Duodenal mucosa (tissue), 2 donors: ENCODE results near the gene C1orf122.
"Not testable (repeated sequence)": the region's sequence is repeated elsewhere in the genome, so short reads cannot be mapped to it uniquely, and the experiment has no call there.

Experiments
- H3K27ac ChIP-seq: one replicate; pipeline ENCODE4 v1.7.0; 2013; ENCODE audit warnings: low read depth, low read length
- H3K27me3 ChIP-seq, 2 donors: one replicate each; pipeline ENCODE4 v1.7.0; 2013; ENCODE audit warnings: low read length in 2 of 2, control low read depth in 1 of 2; ENCODE audit not compliant: insufficient read depth in 2 of 2, control insufficient read depth in 1 of 2
- H3K36me3 ChIP-seq, 2 donors: one replicate each; pipeline ENCODE4 v1.7.0; 2013; ENCODE audit warnings: low read length in 2 of 2, control low read depth in 1 of 2; ENCODE audit not compliant: insufficient read depth in 2 of 2, control insufficient read depth in 1 of 2
- H3K4me1 ChIP-seq, 2 donors: one replicate each; pipeline ENCODE4 v1.7.0; 2013; ENCODE audit warnings: low read length in 2 of 2, control low read depth in 1 of 2; ENCODE audit not compliant: insufficient read depth in 2 of 2, control insufficient read depth in 1 of 2
- H3K4me3 ChIP-seq, 2 donors: one replicate each; pipeline ENCODE4 v1.7.0; 2013; ENCODE audit warnings: low read length in 2 of 2, low read depth in 1 of 2
- H3K9ac ChIP-seq, 2 donors: one replicate each; pipeline ENCODE4 v1.7.0; 2013; ENCODE audit warnings: low read length in 2 of 2, low read depth in 1 of 2
- H3K9me3 ChIP-seq, 2 donors: one replicate each; pipeline ENCODE4 v1.7.0; 2013; ENCODE audit warnings: low read length in 2 of 2, control low read depth in 1 of 2; ENCODE audit not compliant: control insufficient read depth in 1 of 2

Gene C1orf122

DNA sequence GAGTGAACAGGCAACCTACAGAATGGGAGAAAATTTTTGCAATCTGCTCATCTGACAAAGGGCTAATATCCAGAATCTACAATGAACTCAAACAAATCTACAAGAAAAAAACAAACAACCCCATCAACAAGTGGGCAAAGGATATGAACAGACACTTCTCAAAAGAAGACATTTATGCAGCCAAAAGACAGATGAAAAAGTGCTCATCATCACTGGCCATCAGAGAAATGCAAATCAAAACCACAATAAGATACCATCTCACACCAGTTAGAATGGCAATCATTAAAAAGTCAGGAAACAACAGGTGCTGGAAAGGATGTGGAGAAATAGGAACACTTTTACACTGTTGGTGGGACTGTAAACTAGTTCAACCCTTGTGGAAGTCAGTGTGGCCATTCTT is 36.1 kb upstream of the C1orf122 start:
- not testable (repeated sequence) for H3K36me3 ChIP-seq, H3K9ac ChIP-seq, H3K4me3 ChIP-seq, H3K27ac ChIP-seq, H3K4me1 ChIP-seq, H3K9me3 ChIP-seq
- H3K27me3 ChIP-seq: peaks cover 10 to 21% of the 10 kb centered on the region in 2 donors

DNA sequence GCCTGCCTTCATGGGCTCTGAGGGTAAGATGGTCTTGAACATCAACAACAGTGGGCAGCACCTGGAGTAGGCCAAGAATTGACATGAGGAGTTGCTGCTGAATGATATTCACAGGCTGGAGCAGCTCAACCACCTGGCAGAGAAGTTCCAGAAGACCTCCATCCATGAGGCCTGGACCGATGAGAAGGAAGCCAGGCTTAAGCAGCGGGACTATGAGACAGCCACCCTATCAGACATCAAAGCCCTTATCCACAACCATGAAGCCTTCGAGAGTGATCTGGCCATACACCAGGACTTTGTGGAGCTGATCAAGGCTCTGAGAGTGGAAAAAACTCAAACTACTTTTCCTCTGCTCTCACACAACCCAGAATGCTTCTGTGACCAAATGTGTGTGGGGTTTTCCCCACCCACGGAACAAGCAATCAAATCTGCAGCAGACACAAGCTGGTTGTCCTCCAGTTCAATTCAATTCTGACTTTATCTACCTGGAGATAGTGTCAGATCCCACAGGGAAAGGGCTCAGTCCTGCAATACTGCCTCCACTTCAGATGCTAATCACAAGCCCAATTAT is 30.6 kb upstream of the C1orf122 start:
- no peak overlapping the region for H3K27ac ChIP-seq
- H3K27me3 ChIP-seq: no peaks in the 10 kb centered on the region
- peaks cover 5% of the 10 kb centered on the region in 2 donors for H3K4me1 ChIP-seq
- no peaks in the 10 kb centered on the region for H3K9me3 ChIP-seq
- no peak overlapping the region for H3K4me3 ChIP-seq
- no peaks in the 10 kb centered on the region for H3K36me3 ChIP-seq
- no peak overlapping the region for H3K9ac ChIP-seq

- Histone ChIP-seq H3K9ac (no peak overlapping the region), H3K4me3 (no peak overlapping the region), H3K9me3 (no peaks in the 10 kb centered on the region), H3K4me1 (peaks cover 5% of the 10 kb centered on the region in 2 donors), H3K27me3 (no peaks in the 10 kb centered on the region), H3K36me3 (no peaks in the 10 kb centered on the region), H3K27ac (no peak overlapping the region)
Observed at GRCh38 chr1:37778654-37779053, 28.9 kb upstream of the C1orf122 start.

DNA sequence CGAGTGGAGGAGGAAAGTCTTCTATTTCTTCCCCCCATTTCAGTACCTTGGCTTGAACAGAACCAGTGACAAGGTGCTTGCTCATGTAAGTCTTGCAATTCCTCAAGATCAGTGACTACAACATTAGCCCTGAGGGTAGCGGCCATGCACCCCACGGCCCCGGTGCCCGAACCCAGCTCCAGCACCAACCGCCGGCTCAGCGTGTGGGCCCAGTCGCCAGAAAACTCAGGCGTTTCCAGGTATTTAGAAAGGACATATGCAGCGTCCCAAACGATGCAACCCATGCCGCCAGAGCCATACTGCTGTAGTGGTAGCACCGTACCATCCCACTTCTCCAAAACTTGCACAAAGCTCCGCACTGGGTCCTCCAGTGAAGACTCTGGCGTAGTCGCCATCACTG is 25.1 kb upstream of the C1orf122 start:
- Histone ChIP-seq H3K4me3 (no peak overlapping the region), H3K9me3 (no peaks in the 10 kb centered on the region), H3K27ac (no peak overlapping the region), H3K9ac (no peak overlapping the region), H3K36me3 (no peaks in the 10 kb centered on the region), H3K4me1 (peaks cover 5% of the 10 kb centered on the region in 2 donors), H3K27me3 (no peaks in the 10 kb centered on the region)

DNA sequence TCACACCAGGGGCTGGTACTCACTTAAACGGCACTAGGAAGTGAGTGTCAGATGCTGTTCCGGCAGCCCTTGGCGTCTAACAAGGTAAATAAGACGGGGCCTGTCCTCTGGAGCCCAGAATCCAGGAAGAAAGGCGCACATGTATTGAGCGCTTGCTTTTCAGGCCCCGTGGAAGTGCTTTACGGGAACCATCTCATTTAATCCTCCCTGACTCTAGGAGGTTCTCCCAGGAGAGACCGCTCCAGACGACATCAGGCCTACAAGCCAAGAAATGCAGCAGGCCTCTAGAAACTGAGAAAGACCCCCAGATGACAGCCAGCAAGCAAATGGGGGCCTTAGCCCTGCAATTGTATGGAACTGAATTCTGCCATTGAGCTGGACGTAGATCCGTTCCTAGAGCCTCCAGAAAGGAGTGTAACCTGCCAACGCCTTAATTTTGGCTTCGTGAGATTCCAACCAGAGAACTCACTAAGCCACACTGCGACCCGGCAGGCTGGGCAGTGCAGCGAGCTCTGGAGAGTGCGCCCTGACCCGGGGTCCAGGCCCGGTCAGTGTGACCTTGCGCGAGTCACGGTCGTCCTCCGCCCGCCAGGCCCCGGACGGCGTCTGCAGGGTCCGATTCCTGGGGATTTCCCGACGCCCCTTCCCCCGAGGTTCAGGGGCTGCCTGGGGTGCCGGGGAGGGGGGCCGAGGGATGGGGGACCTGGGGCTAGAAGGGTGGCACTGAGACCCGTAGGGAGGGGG is 14.5 kb upstream of the C1orf122 start:
- Histone ChIP-seq H3K9ac (no peak overlapping the region), H3K36me3 (peaks cover 0 to 4% of the 10 kb centered on the region in 2 donors), H3K27ac (no peak overlapping the region), H3K4me3 (peak overlapping the region in 1 of 2 donors; percentile 74), H3K4me1 (peaks cover 7 to 11% of the 10 kb centered on the region in 2 donors), H3K9me3 (no peaks in the 10 kb centered on the region), H3K27me3 (peaks cover 0 to 4% of the 10 kb centered on the region in 2 donors)

- H3K9ac ChIP-seq: no peak within 1 kb of the TSS
- no peaks in the 10 kb centered on the region for H3K9me3 ChIP-seq
- H3K4me1 ChIP-seq: peaks cover 7 to 11% of the 10 kb centered on the region in 2 donors
- peaks cover 0 to 4% of the 10 kb centered on the region in 2 donors for H3K36me3 ChIP-seq
- no peak within 1 kb of the TSS for H3K27ac ChIP-seq
- H3K27me3 ChIP-seq: peaks cover 0 to 4% of the 10 kb centered on the region in 2 donors
- H3K4me3 ChIP-seq: peak within 1 kb of the TSS; percentile 55 to 74
Observed at GRCh38 chr1:37793773-37794371, 13.7 kb upstream of the C1orf122 start, which contains the start of gene MANEAL. MANEAL (plus strand) TSS chr1:37793847; CDS start chr1:37794183, 336 bp downstream.

- H3K27me3 ChIP-seq: peaks cover 0 to 4% of the 10 kb centered on the region in 2 donors
- peaks cover 0 to 8% of the 10 kb centered on the region in 2 donors for H3K36me3 ChIP-seq
- H3K9me3 ChIP-seq: no peaks in the 10 kb centered on the region
- no peak overlapping the region for H3K9ac ChIP-seq
- H3K27ac ChIP-seq: no peak overlapping the region
- H3K4me1 ChIP-seq: peaks cover 7 to 11% of the 10 kb centered on the region in 2 donors
- peak overlapping the region; percentile 43 to 74 for H3K4me3 ChIP-seq
Observed at GRCh38 chr1:37794372-37795339, 12.9 kb upstream of the C1orf122 start.

DNA sequence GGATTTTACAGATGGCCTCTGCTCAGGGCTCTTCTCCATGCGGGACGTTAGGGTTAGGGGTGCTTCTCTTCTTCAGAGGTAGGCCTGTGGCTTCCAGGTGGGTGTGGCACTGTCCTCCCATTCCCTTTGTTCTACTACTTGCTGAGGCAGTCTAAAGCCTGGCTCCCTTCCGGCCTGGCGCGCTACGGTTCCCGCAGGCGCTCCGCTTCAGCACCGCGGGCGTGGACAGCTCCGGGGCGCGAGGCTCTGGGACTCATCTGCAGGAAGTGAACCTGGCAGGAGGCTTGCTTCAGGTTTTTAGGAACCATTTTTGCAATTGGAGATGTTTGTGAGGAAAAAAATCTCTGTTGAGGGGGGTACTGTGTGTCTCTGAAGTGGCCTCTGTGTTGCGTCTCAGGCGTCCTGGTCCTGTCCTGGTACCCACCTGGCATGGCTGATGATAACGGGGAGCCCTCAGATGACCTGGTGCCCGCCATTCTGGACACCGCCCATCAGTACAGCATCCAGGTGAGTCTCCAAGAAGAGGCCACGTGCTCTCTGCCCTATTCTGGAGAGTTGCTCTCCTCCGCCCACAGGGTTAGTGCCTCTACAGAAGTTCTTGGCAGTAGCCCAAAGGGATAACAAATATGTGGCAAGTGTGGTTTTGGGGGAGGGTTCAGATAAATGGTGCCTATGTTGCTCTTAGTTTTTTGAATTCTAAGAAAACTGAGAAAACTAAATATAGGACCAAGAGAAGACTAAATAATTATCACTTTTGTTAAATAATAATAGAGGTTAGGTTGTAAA is 12.1 kb upstream of the C1orf122 start:
- Histone ChIP-seq H3K4me3 (peak overlapping the region in 1 of 2 donors; percentile 74), H3K36me3 (peaks cover 7 to 17% of the 10 kb centered on the region in 2 donors), H3K27me3 (peaks cover 0 to 4% of the 10 kb centered on the region in 2 donors), H3K27ac (no peak overlapping the region), H3K4me1 (peaks cover 7 to 11% of the 10 kb centered on the region in 2 donors), H3K9me3 (no peaks in the 10 kb centered on the region), H3K9ac (no peak overlapping the region)

DNA sequence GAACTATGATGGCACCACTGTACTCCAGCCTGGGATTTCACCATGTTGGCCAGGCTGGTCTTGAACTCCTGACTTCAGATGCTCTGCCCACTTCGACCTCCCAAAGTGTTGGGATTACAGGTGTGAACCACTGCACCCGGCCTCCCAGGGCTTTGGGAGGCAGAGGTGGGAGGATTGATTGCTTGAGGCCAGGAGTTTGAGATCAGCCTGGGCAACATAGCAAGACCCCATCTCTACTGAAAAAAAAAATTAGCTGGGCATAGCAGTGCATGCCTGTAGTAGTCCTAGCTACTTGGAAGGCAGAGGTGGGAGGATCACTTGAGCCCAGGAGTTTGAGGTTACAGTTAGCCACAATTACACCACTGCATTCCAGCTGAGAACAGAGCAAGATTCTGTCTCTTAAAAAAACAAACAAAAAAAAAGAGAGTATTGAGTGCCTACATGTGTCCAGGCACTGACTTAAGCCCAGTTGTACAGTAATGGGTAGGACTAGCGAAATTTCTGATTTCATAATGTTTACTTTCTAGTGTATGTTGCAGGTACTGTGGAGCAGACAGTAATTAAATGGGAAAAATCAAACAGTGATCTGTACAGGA is 9.7 kb upstream of the C1orf122 start:
- Histone ChIP-seq H3K36me3 (peaks cover 13 to 29% of the 10 kb centered on the region in 2 donors), H3K27ac (no peak overlapping the region), H3K9me3 (no peaks in the 10 kb centered on the region), H3K27me3 (no peaks in the 10 kb centered on the region), H3K4me3 (no peak overlapping the region), H3K9ac (no peak overlapping the region), H3K4me1 (peaks cover 7 to 11% of the 10 kb centered on the region in 2 donors)
